Right lobe of liver (tissue), 6 donors: ENCODE data around the gene ZNF300. TPM values are rescaled to one million over a fixed set of nuclear protein-coding genes. Genes with fewer than 3 reads are reported as not detected.
A peak's percentile ranks its signal among the peaks of the same experiment; 100 is the strongest.
"Not testable (repeated sequence)": the region's sequence is repeated elsewhere in the genome, so short reads cannot be mapped to it uniquely, and the experiment has no call there.

Experiments used
- ATAC-seq, 4 donors: fragments of 200-7000 bp; cut with Tn5 transposase; one replicate each; pipeline ENCODE4 v1.9.1; 2020; ENCODE audit warnings: mild to moderate bottlenecking in 4 of 4, moderate library complexity in 4 of 4
- DNase-seq, 3 donors: peaks; one replicate each; pipeline ENCODE4 v3.0.0-alpha.2; 2020
- H3K27ac ChIP-seq, 3 donors: fragments of 200-600 bp; one replicate each; pipeline ENCODE4 v1.8.0; 2022
- H3K27me3 ChIP-seq, 2 donors: fragments of 200-600 bp; one replicate each; pipeline ENCODE4 v1.8.0; 2022
- H3K36me3 ChIP-seq, 4 donors: fragments of 200-600 bp; sonication (generic) in 1 of 4; one replicate each; pipeline versions ENCODE4 v1.5.1 to v1.8.0; 2017 to 2022; ENCODE audit warnings: control low read depth in 1 of 4
- H3K4me1 ChIP-seq, 4 donors: fragments of 200-600 bp; sonication (generic) in 1 of 4; one replicate each; pipeline versions ENCODE4 v1.5.1 to v1.8.0; 2017 to 2022; ENCODE audit warnings: control low read depth in 1 of 4
- H3K4me3 ChIP-seq, 3 donors: fragments of 200-600 bp; one replicate each; pipeline ENCODE4 v1.8.0; 2022
- H3K9me3 ChIP-seq, 4 donors: fragments of 200-600 bp; sonication (generic) in 1 of 4; one replicate each; pipeline versions ENCODE4 v1.5.1 to v1.8.0; 2017 to 2022; ENCODE audit warnings: control low read depth in 1 of 4
- CTCF ChIP-seq, 4 donors: fragments of 200-600 bp in 3 of 4; fragments of 450-650 bp in 1 of 4; IDR thresholded peaks; one replicate each; pipeline versions ENCODE4 v1.5.1 to v1.8.0; 2016 to 2022; ENCODE audit warnings: antibody characterized with exemption in 4 of 4, mild to moderate bottlenecking in 2 of 4
- POLR2A ChIP-seq: fragments of 450-650 bp; IDR thresholded peaks from one replicate; pipeline ENCODE4 v1.6.1; 2017; ENCODE audit warnings: antibody characterized with exemption, mild to moderate bottlenecking
- WGBS: methylation state at CpG from one replicate; pipeline ENCODE4 v1.1.6; 2018; ENCODE audit warnings: low coverage, low lambda C conversion rate; ENCODE audit not compliant: insufficient coverage; ENCODE audit errors: missing lambda C conversion rate; 5-methylcytosine and 5-hydroxymethylcytosine counted together
- intact Hi-C, 2 donors: fragments of 100-400 bp; cut with DNase I; formaldehyde crosslinking; loops; one replicate each; pipeline versions ENCODE4 v1.11.2 to v1.14.1; 2022
- total RNA-seq, 6 experiments: library from RNA; depleted of rRNA in 2 of 6; stranded (reverse); fragments of >200 nt in 2 of 6; fragmentation: NEBNext Ultra II Directional in 3 of 6; extraction: Animal tissue kit (Norgen Biotek cat#: 25700) in 3 of 6; gene quantifications; one replicate each; pipeline versions ENCODE4 v1.1.0 to v1.2.4, GENCODE V29; 2016 to 2023
- donor health status: DM: no; HTN: yes; CAD: no.
- donor health status: DM: no; HTN: no; CAD: no.
- donor health status: DM: no; HTN: no; CAD: no.
- donor health status: DM: no; HTN: yes; CAD: no.
- donor health status: DM: no; HTN: yes; CAD: no.

The ZNF300 gene
- total RNA-seq, 6 experiments from 2014 or later: 0.18 to 1.0 (median 0.58) TPM

DNA sequence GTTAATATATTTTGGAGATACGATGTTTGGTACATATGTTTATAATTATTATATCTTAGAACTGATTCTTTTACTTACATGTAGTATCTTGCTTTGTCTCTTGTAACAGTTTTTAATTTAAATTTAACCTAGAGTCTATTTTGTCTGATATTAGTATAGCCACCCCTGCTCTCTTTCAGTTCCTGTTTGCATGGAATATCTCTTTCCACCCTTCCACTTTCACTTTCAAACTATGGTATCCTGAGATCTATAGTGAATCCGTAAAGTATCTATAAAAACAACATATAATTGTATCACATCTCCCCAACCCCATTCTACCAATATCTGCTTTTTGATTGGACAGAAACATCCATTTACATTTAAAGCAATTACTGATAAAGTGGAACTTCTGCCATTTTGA is 51.2 kb downstream of the ZNF300 start:
- ATAC-seq (no peak), DNase-seq (no peak)
- H3K36me3 ChIP-seq: no peaks in the 10 kb centered on the region
- H3K27me3 ChIP-seq: no peaks in the 10 kb centered on the region
- TF ChIP-seq POLR2A: no peak
- no peak for TF ChIP-seq CTCF (IDR thresholded peaks at IDR 0.05)
- H3K4me1 ChIP-seq: no peaks in the 10 kb centered on the region
- H3K27ac ChIP-seq: no peak overlapping the region
- no peak overlapping the region for H3K4me3 ChIP-seq
- no peaks in the 10 kb centered on the region for H3K9me3 ChIP-seq
- 90% methylated on average over 2 of the region's 2 CpGs for WGBS
- intact Hi-C loops: no loop called here

DNA sequence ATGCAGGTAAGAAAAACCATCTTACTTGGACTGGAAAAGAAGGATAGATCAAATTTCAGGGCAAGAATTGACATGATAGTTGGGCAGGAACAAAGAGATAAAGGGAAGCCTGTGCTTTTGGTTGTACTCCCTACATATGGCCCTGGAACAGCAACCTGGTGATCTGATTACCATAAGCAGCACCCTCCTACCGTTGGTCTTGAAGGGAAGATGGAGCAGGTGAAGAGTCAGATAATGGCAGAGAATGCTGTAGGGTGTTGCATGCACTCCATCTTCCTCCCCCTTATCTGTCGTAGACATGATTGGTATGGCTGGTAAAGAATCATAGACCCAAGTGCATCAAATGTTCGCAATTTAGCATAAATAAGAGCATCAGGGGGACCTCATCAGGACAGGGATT is 53.7 kb downstream of the ZNF300 start:
- TF ChIP-seq POLR2A (no peak), CTCF (IDR thresholded peaks at IDR 0.05) (no peak)
- Histone ChIP-seq H3K9me3 (no peaks in the 10 kb centered on the region), H3K36me3 (no peaks in the 10 kb centered on the region), H3K27me3 (no peaks in the 10 kb centered on the region), H3K4me3 (no peak overlapping the region), H3K4me1 (no peaks in the 10 kb centered on the region), H3K27ac (no peak overlapping the region)
- no peak for DNase-seq
- ATAC-seq: no peak
- intact Hi-C loops: no loop called here
- WGBS: 58% methylated on average over 3 of the region's 3 CpGs

GRCh38 chr5:150848271-150848670 is 56.5 kb downstream of the ZNF300 start:
- intact Hi-C loops: no loop called here
- no peak overlapping the region for H3K27ac ChIP-seq
- H3K9me3 ChIP-seq: no peaks in the 10 kb centered on the region
- DNase-seq: no peak
- no peak for TF ChIP-seq POLR2A
- no peak for TF ChIP-seq CTCF (IDR thresholded peaks at IDR 0.05)
- ATAC-seq: no peak
- no peaks in the 10 kb centered on the region for H3K27me3 ChIP-seq
- no peak overlapping the region for H3K4me3 ChIP-seq
- WGBS: 80% methylated on average over 1 of the region's 4 CpGs
- H3K4me1 ChIP-seq: no peaks in the 10 kb centered on the region
- no peaks in the 10 kb centered on the region for H3K36me3 ChIP-seq

GRCh38 chr5:150847334-150847695 is 57.5 kb downstream of the ZNF300 start:
- Histone ChIP-seq H3K27ac (no peak overlapping the region), H3K9me3 (no peaks in the 10 kb centered on the region), H3K4me3 (no peak overlapping the region), H3K36me3 (no peaks in the 10 kb centered on the region), H3K4me1 (no peaks in the 10 kb centered on the region), H3K27me3 (no peaks in the 10 kb centered on the region)
- ATAC-seq (no peak), DNase-seq (no peak)
- TF ChIP-seq POLR2A (no peak), CTCF (IDR thresholded peaks at IDR 0.05) (no peak)
- intact Hi-C loops: no loop called here
- 0% methylated on average over 2 of the region's 5 CpGs for WGBS

- Histone ChIP-seq H3K27me3 (no peaks in the 10 kb centered on the region), H3K4me3 (no peak overlapping the region), H3K36me3 (no peaks in the 10 kb centered on the region), H3K9me3 (no peaks in the 10 kb centered on the region), H3K4me1 (no peaks in the 10 kb centered on the region), H3K27ac (no peak overlapping the region)
- TF ChIP-seq POLR2A (no peak), CTCF (IDR thresholded peaks at IDR 0.05) (peak; percentile 47 to 76 (median 56))
- DNase-seq: no peak
- intact Hi-C loops: no loop called here
- WGBS: 35% methylated on average over 21 of the region's 22 CpGs
- peak; percentile 89 to 99 (median 92) for ATAC-seq
These were observed 58.0 kb downstream of the ZNF300 start for GRCh38 chr5:150846654-150847333.

GRCh38 chr5:150846308-150846653 is 58.5 kb downstream of the ZNF300 start, which contains the start of gene IRGM:
Gene IRGM, plus strand, starts transcription at chr5:150846521. Its CDS starts 1,603 bp downstream, at chr5:150848124.
- H3K4me3 ChIP-seq, H3K27ac ChIP-seq, ATAC-seq, H3K4me1 ChIP-seq, H3K36me3 ChIP-seq, H3K27me3 ChIP-seq, DNase-seq, H3K9me3 ChIP-seq, intact Hi-C loops: not testable (repeated sequence)
- 20% methylated on average over 1 of the region's 3 CpGs for WGBS

- H3K4me3 ChIP-seq, H3K36me3 ChIP-seq, DNase-seq, H3K27me3 ChIP-seq, intact Hi-C loops, H3K9me3 ChIP-seq, ATAC-seq, H3K27ac ChIP-seq, H3K4me1 ChIP-seq: not testable (repeated sequence)
- no CpG with 5 or more reads among the region's 32 CpGs for WGBS
These were observed 59.5 kb downstream of the ZNF300 start for GRCh38 chr5:150845185-150845859.
